Measurements from ENCODE around the gene AUTS2.
"Not testable (repeated sequence)": the region's sequence is repeated elsewhere in the genome, so short reads cannot be mapped to it uniquely, and the experiment has no call there.

Gene AUTS2

DNA sequence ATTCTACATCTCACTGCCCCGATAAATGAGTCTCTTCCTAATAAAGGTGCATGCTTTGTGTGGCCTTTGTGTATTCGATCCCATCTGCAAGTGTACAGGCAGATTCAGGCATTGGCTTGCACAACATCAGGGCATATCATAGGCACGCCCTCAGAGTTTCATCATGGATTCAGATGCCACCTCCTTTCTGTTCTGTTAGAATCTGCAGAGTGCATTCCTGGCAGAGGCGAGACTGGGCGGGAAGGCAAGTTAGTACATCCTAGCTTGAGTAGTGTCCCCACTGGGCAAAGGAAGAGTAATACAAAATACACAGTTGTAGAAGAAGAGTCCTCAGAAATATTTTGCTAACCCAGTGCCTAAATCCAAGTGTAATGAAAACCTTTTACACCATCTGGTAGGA, 1187.2 kb downstream of the AUTS2 start:
- FAIRE-seq = no peak
- DNase-seq (ENCODE audit: insufficient read length, low spot score) = no peak

DNA sequence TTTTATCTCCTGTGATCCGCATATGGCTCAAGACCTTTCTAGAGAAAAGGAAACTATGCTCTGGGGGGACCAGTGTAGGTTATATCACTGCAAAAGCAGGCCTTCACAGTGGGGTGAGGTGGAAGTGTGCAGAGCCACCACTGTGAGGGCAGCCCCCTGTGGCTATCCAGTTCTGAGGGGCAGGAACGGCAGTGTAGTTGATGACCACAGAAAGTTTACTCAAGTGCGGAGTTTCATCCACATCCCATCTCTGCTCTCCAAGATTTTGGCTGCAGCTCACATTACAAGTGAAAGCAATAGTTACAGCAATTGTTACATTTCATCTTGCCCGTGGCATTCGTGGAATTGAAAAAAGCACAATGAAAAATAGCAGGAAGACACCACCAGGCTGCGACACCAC, 1187.8 kb downstream of the AUTS2 start:
- FAIRE-seq (no peak), DNase-seq (ENCODE audit: insufficient read length, low spot score) (no peak)

DNA sequence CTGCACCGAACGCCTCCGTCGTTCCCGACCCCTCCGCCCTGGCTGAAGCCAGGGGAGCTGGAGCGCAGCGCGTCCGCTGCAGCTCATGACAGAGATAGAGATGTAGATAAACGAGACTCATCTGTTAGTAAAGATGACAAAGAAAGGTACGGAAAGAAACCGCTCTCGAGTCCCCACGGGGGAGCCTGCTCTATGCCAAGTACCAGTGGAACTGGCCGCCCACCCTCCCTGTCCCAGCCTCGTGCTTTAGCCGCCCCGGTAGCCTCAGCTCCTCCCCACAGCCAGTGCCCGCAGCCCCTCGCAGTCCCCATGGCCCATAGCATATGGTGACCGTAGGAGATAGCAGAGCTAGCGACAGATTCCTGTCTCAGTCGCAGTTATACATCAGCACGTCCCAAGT, 1189.0 kb downstream of the AUTS2 start:
- no peak for DNase-seq (ENCODE audit: insufficient read length, low spot score)
- FAIRE-seq = no peak

DNA sequence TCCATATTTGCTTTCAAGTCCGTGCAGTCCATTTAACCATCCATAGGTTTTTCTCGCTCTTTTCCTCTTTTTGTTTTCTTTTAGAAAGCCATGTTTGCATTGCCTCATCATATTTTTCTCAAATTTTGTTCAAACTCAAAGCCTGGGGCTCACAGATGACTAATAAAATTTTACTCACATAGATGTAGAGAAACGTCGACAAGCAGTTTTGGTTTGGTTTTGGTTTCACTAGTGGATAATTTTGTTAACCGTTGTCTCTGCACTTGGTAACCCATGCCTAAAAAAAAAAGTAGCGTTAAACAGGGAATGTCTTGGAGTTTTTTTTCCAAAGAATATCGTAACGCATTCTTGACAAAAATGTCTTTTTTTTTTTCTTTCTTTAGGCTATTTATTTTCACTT, 1189.5 kb downstream of the AUTS2 start:
- DNase-seq (ENCODE audit: insufficient read length, low spot score) (no peak), FAIRE-seq (no peak)

DNA sequence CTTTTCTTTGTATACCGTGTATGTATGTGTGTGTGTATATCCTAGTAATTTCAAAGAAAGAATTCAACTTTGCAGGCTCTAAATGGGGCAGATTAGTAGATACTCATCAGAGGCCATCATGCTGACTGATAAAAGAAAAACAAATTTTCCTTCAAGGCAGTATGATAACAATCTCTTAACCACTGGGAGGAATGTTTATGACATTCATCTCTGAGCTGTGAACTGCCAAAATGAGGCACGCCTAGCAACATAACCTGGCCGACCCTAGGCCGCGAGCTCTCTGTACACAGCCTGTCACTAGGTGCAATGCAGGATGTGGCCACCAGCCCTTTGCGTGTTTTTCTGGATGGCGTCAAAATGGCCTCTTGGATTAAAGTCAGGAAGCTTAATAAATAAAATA, 1190.0 kb downstream of the AUTS2 start:
- FAIRE-seq (no peak), DNase-seq (ENCODE audit: insufficient read length, low spot score) (no peak)

DNA sequence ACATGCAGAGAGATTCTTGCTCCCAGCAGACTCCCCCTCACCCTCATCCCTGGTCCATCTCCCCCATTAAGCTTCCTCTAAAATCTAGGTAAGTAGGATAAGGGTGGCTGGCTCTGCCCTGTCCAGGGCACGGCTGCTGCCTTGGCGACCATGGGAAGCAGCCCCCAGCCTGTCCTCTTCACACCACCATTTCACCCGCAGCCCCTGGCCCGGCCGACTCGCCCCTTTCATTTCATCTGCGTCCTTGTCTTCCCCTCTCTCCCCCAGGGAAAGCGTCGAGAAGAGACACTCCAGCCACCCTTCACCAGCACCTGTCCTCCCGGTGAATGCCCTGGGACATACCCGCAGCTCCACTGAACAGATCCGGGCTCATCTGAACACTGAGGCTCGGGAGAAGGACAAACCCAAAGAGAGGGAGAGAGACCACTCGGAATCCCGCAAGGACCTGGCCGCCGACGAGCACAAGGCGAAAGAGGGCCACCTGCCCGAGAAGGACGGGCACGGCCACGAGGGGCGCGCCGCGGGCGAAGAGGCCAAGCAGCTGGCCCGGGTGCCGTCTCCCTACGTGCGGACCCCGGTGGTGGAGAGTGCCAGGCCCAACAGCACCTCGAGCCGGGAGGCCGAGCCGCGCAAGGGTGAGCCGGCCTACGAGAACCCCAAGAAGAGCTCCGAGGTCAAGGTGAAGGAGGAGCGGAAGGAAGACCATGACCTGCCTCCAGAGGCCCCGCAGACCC, 1191.4 kb downstream of the AUTS2 start:
- no peak for FAIRE-seq
- DNase-seq (ENCODE audit: insufficient read length, low spot score) = no peak

DNA sequence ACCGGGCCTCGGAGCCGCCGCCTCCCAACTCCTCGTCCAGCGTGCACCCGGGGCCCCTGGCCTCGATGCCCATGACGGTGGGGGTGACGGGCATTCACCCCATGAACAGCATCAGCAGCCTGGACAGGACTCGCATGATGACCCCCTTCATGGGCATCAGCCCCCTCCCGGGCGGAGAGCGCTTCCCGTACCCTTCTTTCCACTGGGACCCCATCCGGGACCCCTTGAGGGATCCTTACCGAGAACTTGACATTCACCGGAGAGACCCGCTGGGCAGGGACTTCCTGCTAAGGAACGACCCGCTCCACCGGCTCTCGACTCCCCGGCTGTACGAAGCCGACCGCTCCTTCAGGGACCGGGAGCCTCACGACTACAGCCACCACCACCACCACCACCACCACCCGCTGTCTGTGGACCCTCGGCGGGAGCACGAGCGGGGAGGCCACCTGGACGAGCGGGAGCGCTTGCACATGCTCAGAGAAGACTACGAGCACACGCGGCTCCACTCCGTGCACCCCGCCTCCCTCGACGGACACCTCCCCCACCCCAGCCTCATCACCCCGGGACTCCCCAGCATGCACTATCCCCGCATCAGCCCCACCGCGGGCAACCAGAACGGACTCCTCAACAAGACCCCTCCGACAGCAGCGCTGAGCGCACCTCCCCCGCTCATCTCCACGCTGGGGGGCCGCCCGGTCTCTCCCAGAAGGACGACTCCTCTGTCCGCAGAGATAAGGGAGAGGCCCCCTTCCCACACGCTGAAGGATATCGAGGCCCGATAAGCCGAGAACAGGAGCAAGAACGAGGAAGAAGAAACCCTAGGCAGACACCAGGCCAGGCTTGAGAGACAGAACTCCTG, 1192.2 kb downstream of the AUTS2 start:
- FAIRE-seq (no peak), DNase-seq (ENCODE audit: insufficient read length, low spot score) (no peak)

DNA sequence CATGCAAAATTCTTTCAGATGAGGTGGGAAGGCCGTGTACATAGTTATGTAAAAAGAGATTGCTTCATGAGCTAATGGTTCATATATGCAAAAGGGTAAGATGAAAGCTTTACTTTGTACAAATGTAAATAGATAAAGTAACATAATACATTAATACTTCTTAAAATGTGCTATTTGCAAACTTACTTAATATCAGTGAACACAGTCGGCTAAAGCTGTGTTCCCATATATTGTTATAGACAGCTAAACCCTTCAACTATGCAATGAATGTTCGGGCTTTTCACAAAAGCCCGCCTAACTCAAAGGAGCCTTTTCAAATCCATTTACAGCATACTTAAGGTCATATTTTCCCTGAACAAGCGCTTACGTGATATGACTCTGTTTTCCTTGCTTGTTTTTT, 1193.1 kb downstream of the AUTS2 start:
- FAIRE-seq = no peak
- no peak for DNase-seq (ENCODE audit: insufficient read length, low spot score)

DNA sequence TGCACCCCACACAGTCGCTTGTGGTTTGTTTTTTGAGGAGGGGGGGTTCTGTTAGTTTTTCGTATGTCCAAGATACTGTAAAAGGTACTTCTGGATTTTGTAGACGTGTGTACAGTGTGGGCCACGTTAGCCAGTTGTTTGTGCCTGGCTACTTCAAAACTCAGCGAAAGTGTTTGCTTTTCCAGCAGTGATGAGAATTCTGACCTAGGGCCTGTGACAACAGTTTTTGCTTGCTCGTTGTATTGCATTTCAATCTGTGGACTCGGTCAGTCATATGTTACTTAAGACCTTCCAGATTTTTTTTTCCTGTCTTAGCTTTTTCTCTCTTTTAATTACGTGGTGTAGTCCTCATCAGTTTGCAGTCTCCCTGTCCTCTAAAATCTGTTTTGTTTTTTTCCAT, 1194.8 kb downstream of the AUTS2 start:
- FAIRE-seq (no peak), DNase-seq (ENCODE audit: insufficient read length, low spot score) (no peak)

DNA sequence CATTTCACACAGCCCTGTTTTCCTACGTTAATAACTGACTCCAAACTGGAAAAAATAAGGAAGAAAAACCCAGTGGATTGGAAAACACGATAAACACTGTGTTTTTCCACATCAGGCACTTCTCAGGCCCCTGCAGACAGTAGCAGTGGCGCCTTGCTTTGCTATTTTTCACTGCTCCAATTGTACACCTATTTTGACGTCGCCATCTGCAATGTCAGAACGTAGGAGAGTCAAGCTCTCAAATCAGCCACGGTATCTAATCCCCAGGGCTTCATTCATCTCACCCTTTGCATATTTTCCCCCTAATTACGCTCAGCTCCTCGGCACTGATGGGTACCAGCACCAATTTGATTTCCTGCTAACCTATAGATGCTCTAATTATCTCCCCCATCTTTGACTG, 1195.5 kb downstream of the AUTS2 start:
- FAIRE-seq (no peak), DNase-seq (ENCODE audit: insufficient read length, low spot score) (no peak)

DNA sequence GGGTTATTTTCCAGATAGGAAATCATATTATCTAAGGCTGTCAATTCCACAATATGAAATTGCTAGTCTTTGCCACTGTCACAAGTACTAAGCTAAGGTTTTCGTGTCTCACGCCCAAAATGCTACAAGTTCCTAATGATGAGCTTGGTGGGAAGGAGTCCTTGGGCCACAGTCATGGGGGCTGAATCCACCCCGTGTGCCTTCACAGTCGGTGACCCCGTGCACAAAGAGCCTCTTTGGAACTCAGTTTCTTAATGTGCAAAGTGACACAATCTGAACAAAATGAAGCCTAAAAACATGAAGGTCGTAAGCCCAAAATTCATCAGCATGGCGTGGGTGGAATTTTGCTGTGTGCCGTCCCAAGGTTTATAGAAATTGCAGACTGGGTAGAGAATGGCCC, 1196.7 kb downstream of the AUTS2 start:
- no peak for DNase-seq (ENCODE audit: insufficient read length, low spot score)
- no peak for FAIRE-seq

DNA sequence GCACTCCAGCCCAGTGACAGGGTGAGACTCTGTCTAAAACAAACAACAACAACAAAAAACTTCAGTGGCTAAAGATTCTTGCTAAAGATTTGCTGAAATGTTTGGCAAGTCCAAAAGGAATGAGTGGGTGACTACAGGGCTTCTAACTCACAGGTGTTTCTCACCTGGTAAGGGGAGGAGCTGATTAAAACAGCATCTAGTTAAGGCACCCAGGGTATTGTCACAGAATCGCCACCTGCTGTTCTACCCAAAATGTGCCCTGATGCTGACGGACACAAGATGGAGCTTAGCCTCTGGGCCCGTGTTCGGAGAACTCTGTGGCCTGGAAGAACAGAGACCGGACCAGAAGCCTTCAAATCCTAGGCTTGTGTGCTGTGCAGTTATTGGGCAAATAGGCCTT, 1197.7 kb downstream of the AUTS2 start:
- DNase-seq (ENCODE audit: insufficient read length, low spot score) (no peak), FAIRE-seq (no peak)

DNA sequence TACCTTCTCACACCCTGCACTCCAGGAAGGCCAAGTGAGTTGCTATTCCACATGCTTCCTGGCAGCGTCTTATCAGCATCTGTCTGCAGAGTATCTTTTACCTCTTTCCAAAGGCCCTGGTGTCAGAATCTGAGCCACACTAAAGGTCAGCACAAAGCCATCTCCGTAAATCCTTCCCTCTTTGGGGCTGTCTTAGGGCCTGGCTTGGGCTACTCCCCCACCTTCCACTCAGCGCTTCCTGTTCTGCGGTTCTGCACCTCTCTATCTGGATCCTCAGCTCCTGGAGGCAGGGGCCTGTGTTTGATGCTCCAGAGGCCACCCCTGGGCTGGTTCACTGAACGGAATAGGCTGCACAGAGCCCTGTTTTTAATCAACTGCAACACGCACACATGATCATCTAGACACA, 1198.8 kb downstream of the AUTS2 start:
- no peak for FAIRE-seq

DNA sequence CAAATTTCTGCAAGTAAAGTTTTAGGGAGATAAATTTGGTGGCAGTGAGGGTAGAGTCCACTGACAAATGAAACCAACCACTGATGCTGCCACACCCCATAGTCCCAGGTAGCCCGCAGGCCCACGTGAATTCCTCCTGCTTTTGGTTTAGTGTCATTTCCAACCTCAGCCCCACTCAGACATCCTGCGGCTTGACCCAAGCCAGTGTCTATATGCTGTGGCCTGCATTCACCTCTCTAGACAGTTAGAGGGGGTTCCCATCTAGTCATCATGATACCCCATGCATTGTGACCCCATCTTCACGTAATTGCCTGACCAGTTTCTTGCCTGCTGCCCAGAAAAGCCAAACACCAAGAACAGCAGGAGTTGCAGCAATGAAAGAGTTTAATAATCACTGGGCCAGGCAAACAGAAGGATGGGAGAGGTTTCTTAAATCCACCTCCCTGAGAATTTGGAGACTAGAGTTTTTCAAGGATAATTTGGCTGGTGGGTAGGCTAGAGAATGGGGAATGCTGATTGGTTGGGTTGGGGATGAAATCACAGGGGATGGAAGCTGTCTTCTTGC, 1201.6 kb downstream of the AUTS2 start:
- FAIRE-seq (no peak), DNase-seq (ENCODE audit: insufficient read length, low spot score) (no peak)

More for the DNA sequence above, 1198.8 kb downstream of the AUTS2 start:
- DNase-seq (ENCODE audit: insufficient read length, low spot score) = no peak

DNA sequence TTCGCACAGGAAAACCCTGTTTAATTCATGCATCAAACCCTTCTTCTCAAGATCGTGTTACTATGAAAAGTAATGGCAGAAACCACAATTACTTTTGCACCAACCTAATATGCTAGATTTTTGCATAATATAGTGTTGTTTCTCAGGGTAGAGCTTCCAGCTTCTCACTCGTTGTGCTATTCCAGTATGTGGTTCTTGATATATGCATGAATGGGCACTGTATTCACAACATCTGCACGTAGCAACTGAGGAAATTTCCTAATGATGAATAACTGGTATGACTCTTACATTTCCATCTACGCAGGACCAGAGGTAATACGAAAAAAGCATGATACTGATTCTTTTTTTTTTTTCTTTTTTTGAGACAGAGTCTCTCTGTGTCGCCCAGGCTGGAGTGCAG, 1207.1 kb downstream of the AUTS2 start:
- FAIRE-seq (no peak), DNase-seq (ENCODE audit: insufficient read length, low spot score) (no peak)

DNA sequence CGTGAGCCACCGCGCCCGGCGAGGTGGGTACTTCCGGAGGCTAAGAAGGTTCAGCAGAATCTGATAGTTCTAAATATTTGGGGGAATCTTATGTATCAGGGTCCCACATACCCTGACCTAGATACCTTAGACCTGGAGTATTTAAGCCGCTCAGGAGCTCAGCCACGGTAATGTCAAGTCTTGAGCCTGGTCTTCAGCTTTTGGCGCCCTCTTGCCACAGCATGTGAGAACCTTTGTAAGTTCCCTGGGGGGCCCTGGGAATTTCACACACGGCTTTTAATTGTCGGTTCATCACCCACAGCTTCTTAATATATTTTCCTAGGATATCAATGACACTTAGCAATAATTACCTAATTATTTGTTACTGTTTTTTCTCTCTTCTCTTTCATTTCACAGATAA, 1209.4 kb downstream of the AUTS2 start:
- no peak for FAIRE-seq

DNA sequence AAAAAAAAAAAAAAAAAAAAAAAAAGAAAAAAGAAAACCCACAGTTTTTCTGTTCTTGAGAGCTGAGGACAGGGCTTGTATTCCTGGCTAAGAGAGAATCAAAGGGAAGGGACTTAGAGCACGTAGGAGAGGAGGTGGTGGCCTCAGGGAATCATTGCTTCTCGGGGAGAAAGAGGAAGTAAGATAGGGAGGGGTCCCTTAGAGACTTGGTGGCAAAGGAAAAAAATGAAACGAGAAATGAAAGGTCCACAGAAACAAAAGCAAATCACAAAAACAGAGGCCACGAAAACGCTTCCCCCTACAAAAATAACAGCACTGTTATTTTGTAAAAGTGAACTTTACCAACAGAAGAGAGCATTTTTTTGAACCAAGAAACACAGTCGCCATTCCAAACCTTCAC, 1210.6 kb downstream of the AUTS2 start:
- FAIRE-seq (no peak), DNase-seq (ENCODE audit: insufficient read length, low spot score) (no peak)

More for the DNA sequence above, 1209.4 kb downstream of the AUTS2 start:
- DNase-seq (ENCODE audit: insufficient read length, low spot score) = no peak

DNA sequence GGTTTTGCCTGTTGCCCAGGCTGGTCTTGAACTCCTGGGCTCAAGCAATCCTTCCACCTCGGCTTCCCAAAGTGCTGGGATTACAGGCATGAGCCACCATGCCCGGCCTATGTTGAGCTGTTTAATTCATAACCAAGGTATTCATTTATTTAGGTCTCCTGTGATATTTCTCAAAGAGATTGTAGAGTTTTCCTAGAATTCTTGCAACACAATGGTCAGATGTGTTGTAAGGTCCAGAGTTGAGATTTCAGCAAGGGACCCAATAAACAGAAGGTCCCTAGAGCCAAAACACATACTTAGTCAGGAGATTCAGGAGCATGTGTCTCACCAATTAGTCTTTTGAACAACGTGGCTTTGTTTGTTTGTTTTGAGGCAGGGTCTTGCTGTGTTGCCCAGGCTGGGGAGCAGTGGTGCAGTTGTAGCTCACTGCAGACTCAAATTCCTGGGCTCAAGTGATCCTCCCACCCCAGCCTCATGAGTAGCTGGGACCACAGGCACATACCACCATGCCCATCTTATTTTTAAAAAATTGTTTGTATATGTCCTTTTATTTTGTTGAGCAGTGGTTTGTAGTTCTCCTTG, 1212.4 kb downstream of the AUTS2 start:
- FAIRE-seq (no peak), DNase-seq (ENCODE audit: insufficient read length, low spot score) (no peak)

DNA sequence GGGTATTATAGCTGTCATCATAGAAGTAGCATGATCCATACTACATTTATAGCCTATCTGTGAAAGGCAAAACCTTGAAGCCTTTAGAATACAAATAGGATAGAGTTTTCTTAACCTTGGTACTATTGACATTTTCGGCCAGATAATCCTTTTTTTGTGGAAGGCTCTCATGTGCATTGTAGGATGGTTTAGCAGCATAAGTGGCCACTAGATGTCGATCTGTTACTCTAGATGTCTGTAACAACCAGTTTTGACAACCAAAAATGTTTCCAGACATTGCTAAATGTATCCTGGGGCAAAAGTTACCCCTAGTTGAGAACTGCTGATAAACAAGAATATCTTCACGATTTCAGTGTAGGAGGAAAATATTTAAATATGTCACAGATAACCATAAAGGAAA, 1214.2 kb downstream of the AUTS2 start:
- FAIRE-seq = no peak

DNA sequence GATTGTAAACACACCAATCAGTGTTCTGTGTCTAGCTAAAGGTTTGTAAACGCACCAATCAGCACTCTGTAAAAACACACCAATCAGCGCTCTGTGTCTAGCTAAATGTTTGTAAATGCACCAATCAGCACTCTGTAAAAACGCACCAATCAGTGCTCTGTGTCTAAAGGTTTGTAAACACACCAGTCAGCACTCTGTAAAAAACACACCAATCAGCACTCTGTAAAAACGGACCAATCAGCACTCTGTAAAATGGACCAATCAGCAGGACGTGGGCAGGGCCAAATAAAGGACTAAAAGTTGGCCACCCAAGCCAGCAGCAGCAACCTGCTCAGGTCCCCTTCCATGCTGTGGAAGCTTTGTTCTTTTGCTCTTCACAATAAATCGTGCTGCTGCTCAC, 1224.2 kb downstream of the AUTS2 start:
- FAIRE-seq; DNase-seq (ENCODE audit: insufficient read length, low spot score): not testable (repeated sequence)

More for the DNA sequence above, 1214.2 kb downstream of the AUTS2 start:
- no peak for DNase-seq (ENCODE audit: insufficient read length, low spot score)

All from GM19239 (cell line).